GM18520 (cell line): ENCODE data around the gene AP1S3.
A peak's percentile ranks its signal among the peaks of the same experiment; 100 is the strongest.
"Not testable (repeated sequence)": the region's sequence is repeated elsewhere in the genome, so short reads cannot be mapped to it uniquely, and the experiment has no call there.

Source experiments
- ATAC-seq: cut with Tn5 transposase; IDR thresholded peaks from one replicate; pipeline ENCODE4 v1.9.1; 2021; ENCODE audit not compliant: unreplicated experiment

AP1S3 gene

DNA sequence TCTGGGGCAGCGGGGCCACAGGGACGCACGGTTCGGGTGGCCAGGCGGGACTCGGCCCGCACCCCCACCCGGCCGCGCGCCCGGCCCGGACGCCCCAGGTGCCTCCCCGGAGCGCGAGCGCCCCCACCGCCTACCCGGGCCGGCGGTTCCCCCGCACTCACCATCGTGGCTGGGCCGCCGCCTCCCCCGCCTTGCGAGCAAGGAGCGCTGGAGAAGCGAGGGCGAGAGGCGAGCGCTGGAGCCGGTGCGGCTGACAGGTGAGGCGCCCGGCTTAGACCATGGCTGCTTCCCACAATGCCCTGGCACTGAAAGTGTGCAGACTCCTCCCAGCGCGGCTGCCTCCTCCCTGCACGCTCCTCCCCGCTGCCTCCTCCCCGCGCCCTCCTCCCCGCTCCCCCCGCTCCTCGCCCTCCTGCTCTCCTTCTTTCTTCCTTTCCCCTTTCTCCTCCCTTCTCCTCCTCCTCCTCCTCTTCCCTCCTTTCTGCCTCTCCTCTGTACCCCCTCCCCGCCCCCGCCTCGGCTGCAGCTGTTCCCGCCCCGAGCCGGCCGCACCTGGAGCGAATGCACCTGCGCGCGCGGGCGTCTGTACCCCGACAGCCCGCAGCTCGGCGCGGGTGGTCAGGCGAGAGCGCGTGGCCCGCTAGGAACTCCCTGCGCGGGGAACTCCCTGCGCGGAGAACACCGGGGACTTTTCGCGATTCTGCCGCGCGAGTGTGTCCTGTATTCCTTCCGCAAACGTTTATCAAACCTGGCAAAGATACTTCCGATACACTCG, at the start of gene AP1S3:
TSS of gene AP1S3 (minus strand) at position 296 of the 775 bp plus-strand sequence. CDS start at position 164, 132 bp downstream.
- peak; percentile 64 for ATAC-seq

DNA sequence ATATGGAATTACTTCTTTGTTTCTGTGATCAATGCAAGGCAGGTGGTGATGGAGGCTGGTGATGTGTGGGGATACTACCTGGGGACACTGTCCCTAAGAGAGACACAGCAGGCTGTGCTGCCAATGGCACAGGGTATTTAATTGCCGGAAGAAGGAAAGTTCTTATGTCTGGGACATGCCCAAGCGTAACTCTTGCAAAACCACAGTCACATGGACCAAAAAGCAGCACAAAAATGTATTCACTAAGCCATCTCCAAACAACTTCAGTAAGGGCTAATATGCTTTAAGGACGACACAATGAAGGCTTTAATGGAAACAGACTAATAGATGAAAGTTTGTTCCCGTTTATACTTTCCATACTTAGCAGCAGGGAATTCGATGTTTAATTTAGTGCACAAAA, 49.7 kb upstream of the AP1S3 start:
- ATAC-seq: no peak

DNA sequence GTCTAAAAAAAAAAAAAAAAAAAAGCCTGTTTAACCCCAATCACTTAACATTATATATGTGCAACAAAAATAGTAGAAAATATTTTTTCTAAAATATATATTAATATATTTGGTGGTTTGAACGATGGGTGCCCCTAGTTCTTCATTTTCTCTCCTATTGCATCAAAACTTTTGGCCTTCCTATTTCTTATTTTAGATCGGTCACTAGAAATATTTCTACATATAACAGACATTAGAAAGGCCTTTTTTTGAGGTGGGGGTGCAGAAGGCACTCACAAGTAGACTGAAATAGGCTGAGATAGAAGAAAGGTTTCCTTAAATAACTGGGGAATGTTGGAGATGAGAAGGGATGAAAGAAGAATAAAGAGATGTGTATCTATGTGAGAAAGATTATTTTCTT, 49.3 kb upstream of the AP1S3 start:
- no peak for ATAC-seq

DNA sequence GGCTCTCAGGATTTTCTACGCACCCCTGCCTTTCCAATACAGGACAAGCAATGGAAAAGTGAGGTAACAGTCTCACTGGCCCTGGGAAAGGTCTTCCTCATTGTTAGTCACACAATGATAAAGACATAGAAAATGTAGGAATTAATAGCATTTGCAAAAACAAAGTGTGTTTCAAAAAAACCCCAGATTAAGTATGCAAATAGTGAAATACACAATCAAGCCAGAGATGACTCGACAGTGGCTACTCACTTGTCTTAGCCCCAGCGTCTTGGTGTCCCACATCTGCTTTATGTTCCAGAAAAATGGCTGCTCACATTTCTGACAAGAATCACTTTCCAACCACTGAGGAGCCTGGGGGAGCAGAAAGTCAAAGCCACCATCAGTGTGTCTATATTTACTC, 47.0 kb upstream of the AP1S3 start:
- peak; percentile 79 for ATAC-seq

DNA sequence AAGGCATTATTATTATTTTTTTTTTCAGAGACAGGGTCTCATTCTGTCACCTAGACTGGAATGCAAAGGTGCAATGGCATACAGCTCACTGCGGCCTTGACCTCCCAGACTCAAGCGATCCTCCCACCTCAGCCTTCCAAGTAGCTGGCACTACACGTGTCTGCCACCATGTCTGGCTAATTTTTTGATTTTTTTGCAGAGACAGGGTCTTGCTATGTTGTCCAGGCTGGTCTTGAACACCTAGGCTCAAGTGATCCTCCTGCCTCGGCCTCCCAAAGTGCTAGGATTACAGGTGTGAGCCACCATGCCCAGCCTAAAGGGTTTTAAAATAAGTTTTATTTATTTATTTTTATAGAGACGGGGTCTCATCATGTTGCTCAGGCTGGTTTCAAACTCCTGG, 45.3 kb upstream of the AP1S3 start:
- ATAC-seq: no peak

DNA sequence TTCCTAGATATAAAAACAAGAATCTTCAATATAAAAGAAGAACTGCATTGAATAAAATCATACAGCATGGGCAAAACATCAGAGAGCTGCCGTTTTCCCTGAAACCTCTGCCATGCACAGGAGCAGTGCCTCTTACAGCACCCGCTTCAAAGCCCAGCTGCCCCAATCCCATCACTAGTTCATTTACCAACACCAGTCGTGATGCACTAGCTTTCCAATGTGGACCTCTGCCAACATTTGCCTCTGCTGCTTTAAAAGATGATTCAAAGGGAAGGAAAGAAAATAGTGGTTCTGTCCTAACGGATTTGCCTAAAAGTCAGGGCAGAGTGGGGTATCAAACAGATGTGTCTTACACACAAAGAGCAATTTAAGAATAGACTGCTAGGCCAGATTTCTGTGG, 43.4 kb upstream of the AP1S3 start:
- no peak for ATAC-seq

DNA sequence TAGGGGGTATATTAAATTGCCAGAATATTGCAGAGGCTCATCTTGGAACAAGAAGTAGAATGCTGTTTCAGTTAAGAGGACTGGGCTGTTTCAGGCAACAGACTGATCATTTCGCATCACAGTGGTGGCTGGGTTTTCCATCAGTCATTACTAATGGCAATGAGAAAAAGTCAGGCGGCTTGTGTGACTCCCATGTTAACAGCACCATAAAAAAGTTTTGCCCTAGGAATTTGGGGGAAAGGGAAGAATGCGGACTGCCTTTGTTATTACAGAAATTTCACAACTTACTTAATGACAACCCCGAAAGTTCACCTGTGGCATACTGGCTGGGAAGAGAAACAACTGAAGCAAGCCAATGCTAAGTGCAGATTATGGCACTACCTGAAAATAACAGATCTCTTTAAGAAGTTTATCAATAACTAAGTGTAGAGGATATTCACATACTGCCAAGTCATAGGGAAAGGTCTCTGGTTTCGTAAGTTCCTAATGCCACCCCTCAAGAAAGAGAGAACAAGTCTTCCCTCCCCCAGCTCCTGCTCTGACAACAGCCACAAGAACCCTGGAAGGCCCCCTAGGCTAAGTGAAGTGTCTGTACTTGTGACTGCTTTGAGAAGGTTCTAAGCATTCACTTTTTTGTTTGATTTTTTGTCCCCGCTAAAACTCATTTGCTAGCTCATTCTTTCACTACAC, 40.5 kb upstream of the AP1S3 start:
- peak; percentile 42 for ATAC-seq

DNA sequence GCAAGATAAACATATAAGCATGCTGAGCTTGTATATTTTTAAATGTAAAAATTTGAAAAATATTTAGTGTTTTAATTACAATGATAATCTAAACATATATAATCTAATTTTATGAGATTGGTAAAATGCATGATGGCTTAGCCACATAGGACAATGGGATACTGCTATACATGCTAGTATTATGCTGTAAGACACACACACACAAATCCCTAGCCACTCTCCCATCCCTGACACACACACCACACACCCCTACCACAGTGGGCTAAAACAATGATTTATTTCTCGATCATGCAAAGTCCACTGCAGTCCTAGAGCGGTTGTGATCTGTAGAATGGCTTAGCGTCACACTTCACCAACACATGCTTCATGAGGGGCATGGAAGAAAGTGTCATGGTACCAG, 36.3 kb upstream of the AP1S3 start:
- no peak for ATAC-seq

DNA sequence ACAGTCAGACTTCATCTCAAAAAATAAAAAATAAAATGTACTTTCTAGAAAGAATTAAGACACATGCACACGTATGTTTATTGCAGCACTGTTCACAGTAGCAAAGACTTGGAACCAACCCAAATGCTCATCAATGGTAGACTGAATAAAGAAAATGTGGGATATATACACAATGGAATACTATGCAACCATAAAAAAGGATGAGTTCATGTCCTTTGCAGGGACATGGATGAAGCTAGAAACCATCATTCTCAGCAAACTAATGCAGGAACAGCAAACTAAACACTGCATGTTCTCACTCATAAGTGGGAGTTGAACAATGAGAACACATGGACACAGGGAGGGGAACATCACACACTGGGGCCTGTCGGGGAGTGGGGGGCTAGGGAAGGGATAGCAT, 35.4 kb upstream of the AP1S3 start:
- not testable (repeated sequence) for ATAC-seq

DNA sequence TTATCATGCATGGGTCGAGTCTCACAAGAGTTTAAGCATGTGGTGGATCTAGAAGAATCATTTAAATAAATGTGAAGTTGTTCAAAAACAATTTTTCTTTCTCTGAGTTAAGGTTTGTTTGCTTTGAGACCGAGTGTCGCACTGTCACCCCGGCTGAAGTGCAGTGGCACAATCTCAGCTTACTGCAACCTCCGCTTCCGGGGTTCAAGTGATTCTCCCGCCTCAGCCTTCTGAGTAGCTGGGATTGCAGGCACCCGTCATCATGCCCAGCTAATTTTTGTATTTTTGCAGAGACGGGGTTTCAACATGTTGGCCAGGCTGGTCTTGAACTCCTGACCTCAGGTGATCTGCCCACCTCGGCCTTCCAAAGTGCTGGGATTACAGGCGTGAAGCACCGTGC, 34.3 kb upstream of the AP1S3 start:
- not testable (repeated sequence) for ATAC-seq

DNA sequence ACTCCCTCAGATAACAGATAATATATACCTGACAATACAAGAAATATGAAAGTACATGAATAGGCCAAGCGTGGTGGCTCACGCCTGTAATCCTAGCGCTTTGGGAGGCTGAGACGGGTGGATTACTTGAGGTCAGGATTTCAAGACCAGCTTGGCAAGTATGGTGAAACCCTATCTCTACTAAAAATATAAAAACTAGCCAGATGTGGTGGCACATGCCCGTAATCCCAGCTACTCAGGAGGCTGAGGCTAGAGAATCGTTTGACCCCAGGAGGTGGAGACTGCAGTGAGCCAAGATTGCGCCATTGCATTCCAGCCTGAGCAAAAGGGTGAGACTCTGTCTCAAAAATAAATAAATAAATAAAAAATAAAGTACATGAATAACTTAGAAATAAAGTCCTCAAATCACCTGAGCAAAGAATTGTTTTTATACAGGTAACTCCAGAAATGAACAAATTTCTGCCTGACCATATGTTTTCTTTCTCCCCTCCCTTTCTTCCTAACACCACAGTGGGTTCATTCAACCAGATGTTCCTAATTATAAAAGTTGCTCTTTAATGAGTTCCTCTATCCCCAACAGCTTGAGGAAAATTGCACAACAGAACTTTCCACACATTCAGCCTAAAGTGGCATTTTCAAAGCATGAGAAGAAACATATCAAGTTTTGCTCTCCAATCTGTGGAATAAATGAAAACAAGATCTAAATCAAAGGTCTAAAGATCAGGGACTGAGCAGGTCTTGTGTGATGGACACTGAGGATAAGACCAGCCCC, 33.6 kb upstream of the AP1S3 start:
- ATAC-seq: no peak

DNA sequence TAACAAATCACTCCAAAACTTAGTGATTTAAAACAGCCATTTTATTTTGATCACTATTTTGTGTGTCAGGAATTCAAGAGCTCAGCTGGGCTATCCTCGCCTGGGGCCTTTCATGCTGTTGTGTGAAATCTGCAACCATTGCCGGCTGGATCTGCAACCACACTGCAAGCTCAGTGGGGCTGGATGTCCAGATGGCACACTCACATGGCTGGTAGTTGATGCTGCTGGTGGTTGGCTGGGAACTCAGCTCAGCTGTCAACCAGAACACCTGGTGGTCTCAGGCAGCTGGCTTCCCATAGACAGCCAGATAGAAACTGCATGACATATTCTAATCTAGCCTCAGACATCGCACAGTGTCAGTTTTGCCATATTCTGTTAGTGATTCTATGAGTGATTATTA, 30.6 kb upstream of the AP1S3 start:
- ATAC-seq: no peak

DNA sequence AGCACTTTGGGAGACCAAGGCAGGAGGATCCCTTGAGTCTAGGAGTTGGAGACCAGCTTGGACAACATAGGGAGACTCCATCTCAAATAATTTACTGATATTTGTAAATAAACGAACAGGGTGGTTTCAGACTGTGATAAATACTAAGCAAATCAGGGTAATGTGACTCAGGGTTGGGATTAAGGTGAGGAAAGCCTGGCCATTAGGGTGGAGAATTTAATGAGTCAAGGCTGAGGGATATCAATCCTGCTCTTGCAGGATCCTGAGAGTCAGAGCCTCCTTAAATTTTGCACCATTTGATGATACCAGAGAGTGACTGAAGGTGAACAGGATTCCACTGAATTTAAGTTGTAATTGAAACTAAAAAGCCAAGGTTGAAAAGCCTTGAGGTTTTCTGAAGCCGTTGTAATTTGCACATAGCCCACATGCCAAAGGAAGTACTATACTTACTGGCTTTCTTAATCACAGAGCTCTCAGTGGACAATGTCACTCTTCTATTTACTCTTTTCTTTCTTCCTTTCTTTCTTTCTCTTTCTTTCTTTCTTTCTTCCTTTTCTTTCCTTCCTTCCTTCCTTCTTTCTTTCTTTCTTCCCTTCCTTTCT, 28.6 kb upstream of the AP1S3 start:
- ATAC-seq: no peak

DNA sequence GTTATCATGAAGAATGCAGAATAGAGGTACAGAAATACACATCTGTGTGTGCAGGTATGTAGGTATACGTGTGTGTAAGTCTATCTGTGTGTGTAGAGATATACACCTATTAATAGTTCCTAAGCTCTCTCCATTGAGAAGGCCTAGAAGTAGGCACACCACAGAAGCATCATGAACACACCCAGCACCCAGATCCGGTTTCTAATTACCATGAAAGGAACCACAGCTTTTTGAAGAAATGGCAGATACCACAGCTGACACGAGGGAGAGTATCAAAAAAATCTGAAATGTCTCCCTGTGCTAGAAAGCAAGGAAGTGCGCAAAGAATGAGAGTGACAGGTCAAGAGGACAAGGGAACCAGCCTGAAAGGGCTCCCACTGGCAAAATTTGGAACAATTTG, 27.7 kb upstream of the AP1S3 start:
- ATAC-seq: no peak

DNA sequence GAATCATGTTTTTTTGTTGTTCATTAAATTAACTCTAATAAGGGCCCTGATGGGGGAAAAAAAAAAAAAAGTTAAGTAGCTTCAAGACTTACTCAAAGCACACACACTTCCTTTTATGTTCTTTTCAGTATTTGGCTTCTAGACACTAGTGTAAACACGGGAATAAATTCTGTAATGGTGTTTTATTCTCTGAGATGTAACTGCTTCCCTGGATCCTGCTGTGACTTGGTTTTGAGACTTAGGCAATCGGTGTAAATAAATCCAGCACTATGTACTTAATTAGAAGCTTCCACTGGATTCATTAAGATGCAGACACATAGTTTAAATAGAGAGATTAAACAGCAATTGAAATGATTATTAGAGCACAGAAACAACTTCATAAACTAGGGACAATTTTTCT, 26.1 kb upstream of the AP1S3 start:
- no peak for ATAC-seq

DNA sequence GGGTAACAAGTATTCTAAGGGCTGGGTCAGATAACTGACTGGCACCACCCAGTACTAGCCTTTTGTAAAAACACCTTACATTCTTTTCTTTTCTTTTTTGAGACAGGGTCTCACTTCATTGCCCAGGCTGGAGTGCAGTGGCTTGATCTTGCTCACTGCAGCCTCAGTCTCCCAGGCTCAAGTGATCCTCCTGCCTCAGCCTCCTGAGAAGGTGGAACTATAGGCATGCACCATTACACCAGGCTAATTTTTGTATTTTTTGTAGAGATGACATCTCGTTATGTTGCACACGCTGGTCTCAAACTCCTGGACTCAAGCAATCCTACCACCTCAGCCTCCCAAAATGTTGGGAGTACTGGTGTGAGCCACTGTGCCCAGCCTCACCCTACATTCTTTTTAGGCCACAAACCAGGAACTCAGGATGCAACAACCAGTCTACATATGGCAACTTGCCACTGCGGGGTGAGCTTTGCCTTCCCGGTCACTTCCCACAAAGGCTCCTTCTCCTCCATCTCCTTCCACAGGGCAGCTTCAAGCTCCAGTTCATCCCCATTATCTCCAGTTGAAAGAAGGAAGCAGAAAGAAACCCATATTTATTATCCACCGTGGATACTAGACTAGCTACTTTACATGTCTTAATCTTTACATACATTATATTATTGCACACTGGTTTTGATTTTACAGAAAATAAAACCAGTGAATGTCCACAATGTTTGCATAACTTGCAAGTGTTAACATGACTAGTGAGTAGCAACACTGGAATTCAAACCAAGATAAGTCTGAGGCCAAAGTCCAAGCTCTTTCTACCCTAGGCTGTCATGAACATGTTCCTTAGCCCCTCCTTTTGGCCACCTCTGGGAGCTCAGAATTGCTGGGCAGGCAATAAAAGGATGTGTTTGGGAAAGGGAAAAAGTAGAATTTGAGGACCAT, 23.7 kb upstream of the AP1S3 start:
- no peak for ATAC-seq

DNA sequence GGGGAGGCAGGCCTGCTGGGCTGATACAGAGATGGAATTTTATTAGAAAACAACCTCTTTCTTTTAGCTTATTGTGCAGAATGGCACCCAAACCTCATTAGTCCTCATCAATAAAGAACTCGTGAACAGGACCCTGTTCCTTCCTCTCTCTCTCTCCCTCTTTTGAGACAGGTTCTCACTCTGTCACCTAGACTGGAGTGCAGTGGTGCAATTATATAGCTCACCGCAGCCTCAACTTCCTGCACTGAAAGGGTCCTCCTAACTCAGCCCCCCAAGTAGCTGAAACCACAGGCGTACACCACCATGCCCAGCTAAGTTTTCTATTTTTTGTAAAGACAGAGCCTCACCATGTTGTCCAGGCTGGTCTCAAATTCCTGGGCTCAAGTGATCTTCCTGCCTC, 21.7 kb upstream of the AP1S3 start:
- ATAC-seq: no peak

DNA sequence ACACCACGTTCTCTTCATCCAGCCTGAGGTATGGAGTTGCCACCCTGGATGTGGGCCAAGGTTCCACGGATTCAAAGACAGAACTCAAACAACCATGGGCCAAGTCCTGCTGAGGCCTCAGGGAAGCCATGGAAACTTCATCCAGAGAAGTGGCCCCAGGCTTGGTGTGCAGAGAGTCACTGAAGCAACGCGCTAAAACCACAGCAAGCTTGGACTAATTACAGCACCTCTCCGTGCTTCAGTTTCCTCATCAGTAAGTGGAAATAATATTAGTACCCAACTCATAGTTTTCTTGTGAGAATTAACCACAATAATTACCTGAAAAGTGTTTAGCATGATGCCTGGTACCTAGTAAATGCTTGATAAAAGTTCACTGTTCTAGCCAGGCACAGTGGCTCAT, 19.2 kb upstream of the AP1S3 start:
- ATAC-seq: peak; percentile 27

DNA sequence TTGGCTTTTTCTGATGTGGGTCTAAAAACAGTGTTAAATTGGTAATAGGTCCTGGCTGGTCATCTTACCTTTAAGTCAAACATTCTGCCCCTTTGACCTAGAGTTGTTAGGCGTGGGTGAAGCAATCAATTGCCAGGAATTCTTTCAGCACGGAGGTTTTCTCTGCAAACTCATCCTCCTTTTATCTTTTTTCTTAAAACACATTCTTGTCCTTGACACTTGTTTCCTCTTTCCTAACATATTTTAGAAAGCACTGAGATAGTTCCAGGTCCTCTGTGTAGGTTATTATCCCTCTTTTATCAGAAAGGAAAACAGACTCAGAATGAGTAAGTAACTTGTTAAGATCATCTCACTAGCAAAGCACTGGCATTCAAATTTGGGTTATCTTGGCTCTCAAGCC, 18.6 kb upstream of the AP1S3 start:
- ATAC-seq: no peak

DNA sequence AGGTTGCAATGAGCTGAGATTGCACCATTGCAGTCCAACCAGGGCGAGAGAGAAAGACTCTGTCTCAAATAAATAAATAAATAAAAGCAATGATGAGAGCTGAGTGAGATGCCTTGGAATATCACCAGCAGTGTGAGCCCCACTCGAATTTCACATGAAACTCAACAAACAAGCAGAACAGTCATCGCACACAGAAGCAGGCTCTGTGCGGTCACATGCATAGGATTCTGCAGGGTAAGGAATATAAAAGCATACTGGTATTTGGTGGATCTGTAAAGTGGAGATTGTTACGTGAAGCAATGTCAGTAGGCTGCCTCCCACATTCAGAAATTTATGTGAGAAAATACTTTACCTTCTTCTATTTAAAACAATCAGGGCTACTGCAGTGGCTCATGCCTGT, 18.0 kb upstream of the AP1S3 start:
- no peak for ATAC-seq
